ENCODE results near the gene STAG3. TPM values are rescaled to one million over a fixed set of nuclear protein-coding genes. Genes with fewer than 3 reads are reported as not detected.

STAG3 gene
- total RNA-seq, 1 experiment from 2014 or later: 3.1 TPM

GRCh38 chr7:100215895-100216294 is 38.2 kb downstream of the STAG3 start:
- no peak for DNase-seq
- no peak overlapping the region for H3K56ac ChIP-seq (ENCODE audit: insufficient read length, low read depth, low read length)

More at GRCh38 chr7:100215895-100216294, 38.2 kb downstream of the STAG3 start:
- Histone ChIP-seq H3K79me2 (ENCODE audit: insufficient read depth, low read length) (no peaks in the 10 kb centered on the region), H4K8ac (replicated peaks; ENCODE audit: insufficient read length, low read depth, low read length) (no peak overlapping the region), H2BK15ac (ENCODE audit: low read depth, low read length) (no peak overlapping the region), H2BK120ac (ENCODE audit: low read depth, low read length, poor library complexity, severe bottlenecking) (no peak overlapping the region), H2BK20ac (ENCODE audit: low read depth, low read length, poor library complexity, severe bottlenecking) (no peak overlapping the region), H2BK5ac (ENCODE audit: insufficient read length, low read length) (no peak overlapping the region), H3K9ac (ENCODE audit: extremely low read depth, insufficient read length, low read length) (no peak overlapping the region), H3K4ac (ENCODE audit: low read depth, low read length) (no peak overlapping the region), H3K18ac (ENCODE audit: insufficient read length, low read depth, low read length) (no peak overlapping the region), H4K20me1 (ENCODE audit: control insufficient read depth, insufficient read depth, insufficient read length) (no peaks in the 10 kb centered on the region), H4K5ac (ENCODE audit: insufficient read length, low read depth, low read length) (no peak overlapping the region), H2BK12ac (ENCODE audit: insufficient read length, low read depth, low read length) (no peak overlapping the region), H3K14ac (ENCODE audit: insufficient read depth, low read length) (no peak overlapping the region), H2AFZ (ENCODE audit: low read length) (no peak overlapping the region), H3K4me1 (ENCODE audit: insufficient read depth, low read length) (no peaks in the 10 kb centered on the region), H4K91ac (ENCODE audit: insufficient read length, low read depth, low read length) (no peak overlapping the region), H3K4me2 (ENCODE audit: insufficient read depth, insufficient read length, low read length) (no peak overlapping the region), H3K23me2 (ENCODE audit: insufficient read length, low read depth, low read length, poor library complexity, severe bottlenecking) (no peaks in the 10 kb centered on the region), H3K79me1 (ENCODE audit: insufficient read depth, low read depth, low read length, poor library complexity, severe bottlenecking) (no peaks in the 10 kb centered on the region), H2AK5ac (ENCODE audit: insufficient read length, low read length) (no peak overlapping the region), H3K9me3 (ENCODE audit: control insufficient read depth, low read depth, low read length) (no peaks in the 10 kb centered on the region), H3K27me3 (ENCODE audit: insufficient read depth, low read length) (peaks cover 3% of the 10 kb centered on the region; the same call in 1 of the 2 replicates), H3K23ac (ENCODE audit: insufficient read length, low read depth, low read length) (no peak overlapping the region), H3K27ac (ENCODE audit: insufficient read length, low read depth, low read length) (no peak overlapping the region), H3T11ph (ENCODE audit: low read length) (no peak overlapping the region)
- Mint-ChIP-seq H3K4me3 (no peak overlapping the region), H3K9me3 (no peaks in the 10 kb centered on the region), H3K4me1 (peaks cover 13 to 26% of the 10 kb centered on the region in 2 experiments), H3K27ac (no peak overlapping the region), H3K36me3 (ENCODE audit: insufficient read depth in 1 of 3, low read depth in 3 of 3) (no peaks in the 10 kb centered on the region), H3K27me3 (ENCODE audit: low read depth) (peaks cover 45% of the 10 kb centered on the region)
- WGBS (ENCODE audit: extremely low coverage, insufficient read length, low lambda C conversion rate): no CpG with 5 or more reads among the region's 6 CpGs
- no peak for TF ChIP-seq CTCF (conservative IDR thresholded peaks at IDR 0.05)

Measured in H9 (cell line).